Measurements from ENCODE around the gene SCG2.

The SCG2 gene

GRCh38 chr2:223560749-223561435, 41.3 kb downstream of the SCG2 start:
- no peaks in the 10 kb centered on the region for H3K27me3 ChIP-seq (ENCODE audit: insufficient read depth, low read length, poor library complexity)
- no peak overlapping the region for H3K4me2 ChIP-seq (ENCODE audit: insufficient read depth, low read length)
- DNase-seq (no peak), ATAC-seq (ENCODE audit: insufficient read depth, low read depth) (no peak)
- peaks cover 10% of the 10 kb centered on the region for H3K4me1 ChIP-seq (ENCODE audit: insufficient read depth, low read length)
- no peaks in the 10 kb centered on the region for H3K36me3 ChIP-seq (ENCODE audit: insufficient read depth, low read length)
- no peaks in the 10 kb centered on the region for H4K20me1 ChIP-seq (ENCODE audit: insufficient read depth, low read length)
- no peak overlapping the region for H2AFZ ChIP-seq (ENCODE audit: low read depth, low read length)
- no peak for TF ChIP-seq EZH2 (IDR thresholded peaks at IDR 0.05; ENCODE audit: borderline replicate concordance, low read depth, low read length, severe bottlenecking)
- TF ChIP-seq CTCF (IDR thresholded peaks at IDR 0.05; ENCODE audit: borderline replicate concordance, extremely low read depth, low read length, poor library complexity, severe bottlenecking) = no peak
- no peak overlapping the region for H3K27ac ChIP-seq (ENCODE audit: low read length)
- no peaks in the 10 kb centered on the region for H3K79me2 ChIP-seq (ENCODE audit: insufficient read depth, low read length)
- H3K9me3 ChIP-seq (ENCODE audit: insufficient read depth, low read length, severe bottlenecking) = no peaks in the 10 kb centered on the region
- H3K9ac ChIP-seq (ENCODE audit: low read depth, low read length) = no peak overlapping the region
- H3K4me3 ChIP-seq (ENCODE audit: low read depth in 1 of 2, low read length in 2 of 2) = no peak overlapping the region

- 0 out of 2 replicates have a peak overlapping the region, but pooled peaks have one; percentile 25 for H2AFZ ChIP-seq (ENCODE audit: low read depth, low read length)
- H3K9me3 ChIP-seq (ENCODE audit: insufficient read depth, low read length, severe bottlenecking) = no peaks in the 10 kb centered on the region
- no peaks in the 10 kb centered on the region for H3K36me3 ChIP-seq (ENCODE audit: insufficient read depth, low read length)
- DNase-seq = no peak
- no peak overlapping the region for H3K27ac ChIP-seq (ENCODE audit: low read length)
- H4K20me1 ChIP-seq (ENCODE audit: insufficient read depth, low read length) = no peaks in the 10 kb centered on the region
- H3K9ac ChIP-seq (ENCODE audit: low read depth, low read length) = no peak overlapping the region
- no peaks in the 10 kb centered on the region for H3K27me3 ChIP-seq (ENCODE audit: insufficient read depth, low read length, poor library complexity)
- peak overlapping the region; percentile 34 for H3K4me2 ChIP-seq (ENCODE audit: insufficient read depth, low read length)
- no peak overlapping the region for H3K4me3 ChIP-seq (ENCODE audit: low read depth in 1 of 2, low read length in 2 of 2)
- H3K79me2 ChIP-seq (ENCODE audit: insufficient read depth, low read length) = no peaks in the 10 kb centered on the region
- H3K4me1 ChIP-seq (ENCODE audit: insufficient read depth, low read length) = peaks cover 19% of the 10 kb centered on the region
- no peak for TF ChIP-seq EZH2 (IDR thresholded peaks at IDR 0.05; ENCODE audit: borderline replicate concordance, low read depth, low read length, severe bottlenecking)
- no peak for TF ChIP-seq CTCF (IDR thresholded peaks at IDR 0.05; ENCODE audit: borderline replicate concordance, extremely low read depth, low read length, poor library complexity, severe bottlenecking)
- no peak; the same call in 2 of the 3 replicates for ATAC-seq (ENCODE audit: insufficient read depth, low read depth)
Observed at GRCh38 chr2:223558970-223559369, 43.2 kb downstream of the SCG2 start.

GRCh38 chr2:223554923-223555322, 47.2 kb downstream of the SCG2 start:
- H3K36me3 ChIP-seq (ENCODE audit: insufficient read depth, low read length) = no peaks in the 10 kb centered on the region
- no peaks in the 10 kb centered on the region for H3K79me2 ChIP-seq (ENCODE audit: insufficient read depth, low read length)
- ATAC-seq (ENCODE audit: insufficient read depth, low read depth) = no peak
- H3K4me1 ChIP-seq (ENCODE audit: insufficient read depth, low read length) = peaks cover 19% of the 10 kb centered on the region
- no peak overlapping the region for H3K27ac ChIP-seq (ENCODE audit: low read length)
- no peak overlapping the region for H3K9ac ChIP-seq (ENCODE audit: low read depth, low read length)
- TF ChIP-seq EZH2 (IDR thresholded peaks at IDR 0.05; ENCODE audit: borderline replicate concordance, low read depth, low read length, severe bottlenecking) = no peak
- TF ChIP-seq CTCF (IDR thresholded peaks at IDR 0.05; ENCODE audit: borderline replicate concordance, extremely low read depth, low read length, poor library complexity, severe bottlenecking) = no peak
- no peak for DNase-seq
- no peaks in the 10 kb centered on the region for H3K27me3 ChIP-seq (ENCODE audit: insufficient read depth, low read length, poor library complexity)
- no peaks in the 10 kb centered on the region for H3K9me3 ChIP-seq (ENCODE audit: insufficient read depth, low read length, severe bottlenecking)
- no peak overlapping the region for H2AFZ ChIP-seq (ENCODE audit: low read depth, low read length)
- no peaks in the 10 kb centered on the region for H4K20me1 ChIP-seq (ENCODE audit: insufficient read depth, low read length)
- no peak overlapping the region for H3K4me3 ChIP-seq (ENCODE audit: low read depth in 1 of 2, low read length in 2 of 2)
- no peak overlapping the region for H3K4me2 ChIP-seq (ENCODE audit: insufficient read depth, low read length)
